Loucy (cell line): Measurements from ENCODE around the gene KCTD13.

Source experiments
- H2AFZ ChIP-seq: fragments of 200-600 bp; sonication (generic); 2 replicates; pipeline ENCODE4 v1.6.0; 2016; ENCODE audit warnings: antibody characterized with exemption, mild to moderate bottlenecking, low read length, moderate library complexity
- H3F3A ChIP-seq: fragments of 200-600 bp; 2 replicates; pipeline ENCODE4 v1.6.0; 2016; ENCODE audit warnings: antibody characterized with exemption, low read depth, mild to moderate bottlenecking
- H3K27me3 ChIP-seq: fragments of 200-600 bp; sonication (generic); 2 replicates; pipeline ENCODE4 v1.6.1; 2014; ENCODE audit warnings: low read length, mild to moderate bottlenecking; ENCODE audit not compliant: insufficient read depth, poor library complexity, severe bottlenecking
- H3K36me3 ChIP-seq: fragments of 200-600 bp; sonication (generic); 2 replicates; pipeline ENCODE4 v1.6.1; 2016; ENCODE audit warnings: low read length; ENCODE audit not compliant: insufficient read depth
- H3K4me1 ChIP-seq: fragments of 200-600 bp; sonication (generic); 2 replicates; pipeline ENCODE4 v1.5.1; 2014; ENCODE audit warnings: low read length, mild to moderate bottlenecking; ENCODE audit not compliant: insufficient read depth, poor library complexity, severe bottlenecking
- H3K4me2 ChIP-seq: fragments of 200-600 bp; sonication (generic); 2 replicates; pipeline ENCODE4 v1.6.0; 2014; ENCODE audit warnings: antibody characterized with exemption, low read length, low read depth, mild to moderate bottlenecking; ENCODE audit not compliant: poor library complexity, severe bottlenecking
- H3K4me3 ChIP-seq: fragments of 200-600 bp; sonication (generic); 2 replicates; pipeline ENCODE4 v1.5.1; 2014; ENCODE audit warnings: low read length, mild to moderate bottlenecking, mixed read lengths; ENCODE audit not compliant: poor library complexity, severe bottlenecking
- H3K79me2 ChIP-seq: fragments of 200-600 bp; sonication (generic); 2 replicates; pipeline ENCODE4 v1.6.1; 2014; ENCODE audit warnings: low read length; ENCODE audit not compliant: insufficient read depth
- H3K9ac ChIP-seq: fragments of 200-600 bp; sonication (generic); 2 replicates; pipeline ENCODE4 v1.6.0; 2014; ENCODE audit warnings: mild to moderate bottlenecking, low read depth, low read length, moderate library complexity; ENCODE audit not compliant: poor library complexity, severe bottlenecking
- H3K9me2 ChIP-seq: fragments of 200-600 bp; sonication (generic); replicated peaks from 2 replicates; pipeline ENCODE4 v1.6.1; 2016; ENCODE audit warnings: low read depth, low read length, mixed read lengths
- H3K9me3 ChIP-seq: fragments of 200-600 bp; sonication (generic); 2 replicates; pipeline ENCODE4 v1.6.1; 2014; ENCODE audit warnings: mild to moderate bottlenecking, antibody characterized with exemption, low read length, low read depth; ENCODE audit not compliant: insufficient read depth
- H4K20me1 ChIP-seq: fragments of 200-600 bp; sonication (generic); 2 replicates; pipeline ENCODE4 v1.6.0; 2014; ENCODE audit warnings: antibody characterized with exemption, low read length, mild to moderate bottlenecking; ENCODE audit not compliant: insufficient read depth, poor library complexity, severe bottlenecking
- EZH2phosphoT487 ChIP-seq: fragments of 200-600 bp; IDR thresholded peaks from 2 replicates; pipeline ENCODE4 v1.6.1; 2018; ENCODE audit warnings: antibody characterized with exemption, mild to moderate bottlenecking, moderate library complexity, borderline replicate concordance
- TF ChIP-seq, protein P1 (sequence below): fragments of 200-600 bp; sonication (generic); conservative IDR thresholded peaks from 2 replicates; pipeline ENCODE4 v1.5.1; 2014; ENCODE audit warnings: mild to moderate bottlenecking, antibody characterized with exemption, low read length

Gene KCTD13

DNA sequence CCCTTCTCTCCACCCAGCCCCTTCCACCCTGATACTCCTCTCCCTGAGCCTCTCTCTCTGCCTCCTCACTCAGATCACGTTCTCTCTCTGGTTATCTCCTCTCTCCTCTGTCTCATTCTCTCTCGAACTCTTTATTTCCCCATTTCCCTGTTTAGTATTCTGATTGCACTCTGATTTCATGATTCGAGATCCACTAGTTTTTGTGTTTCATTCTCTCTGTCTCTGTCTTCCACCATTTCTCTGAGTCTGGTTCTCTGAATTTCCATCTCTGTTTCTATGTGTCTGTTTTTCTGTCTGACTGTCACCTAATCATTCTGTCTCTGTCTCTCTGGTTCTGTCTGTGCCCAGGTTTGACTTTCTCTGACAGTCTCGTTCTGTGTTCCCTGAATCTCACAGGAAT is 28.7 kb downstream of the KCTD13 start:
- Histone ChIP-seq H3K4me1 (peaks cover 13% of the 10 kb centered on the region), H3K36me3 (no peaks in the 10 kb centered on the region), H3K27me3 (no peaks in the 10 kb centered on the region), H3F3A (no peaks in the 10 kb centered on the region), H3K79me2 (no peaks in the 10 kb centered on the region), H3K4me2 (no peak overlapping the region), H4K20me1 (peaks cover 12% of the 10 kb centered on the region), H2AFZ (no peak overlapping the region), H3K4me3 (no peak overlapping the region), H3K9me3 (no peaks in the 10 kb centered on the region), H3K9ac (no peak overlapping the region), H3K9me2 (no peaks in the 10 kb centered on the region)
- TF ChIP-seq, protein P1, sequence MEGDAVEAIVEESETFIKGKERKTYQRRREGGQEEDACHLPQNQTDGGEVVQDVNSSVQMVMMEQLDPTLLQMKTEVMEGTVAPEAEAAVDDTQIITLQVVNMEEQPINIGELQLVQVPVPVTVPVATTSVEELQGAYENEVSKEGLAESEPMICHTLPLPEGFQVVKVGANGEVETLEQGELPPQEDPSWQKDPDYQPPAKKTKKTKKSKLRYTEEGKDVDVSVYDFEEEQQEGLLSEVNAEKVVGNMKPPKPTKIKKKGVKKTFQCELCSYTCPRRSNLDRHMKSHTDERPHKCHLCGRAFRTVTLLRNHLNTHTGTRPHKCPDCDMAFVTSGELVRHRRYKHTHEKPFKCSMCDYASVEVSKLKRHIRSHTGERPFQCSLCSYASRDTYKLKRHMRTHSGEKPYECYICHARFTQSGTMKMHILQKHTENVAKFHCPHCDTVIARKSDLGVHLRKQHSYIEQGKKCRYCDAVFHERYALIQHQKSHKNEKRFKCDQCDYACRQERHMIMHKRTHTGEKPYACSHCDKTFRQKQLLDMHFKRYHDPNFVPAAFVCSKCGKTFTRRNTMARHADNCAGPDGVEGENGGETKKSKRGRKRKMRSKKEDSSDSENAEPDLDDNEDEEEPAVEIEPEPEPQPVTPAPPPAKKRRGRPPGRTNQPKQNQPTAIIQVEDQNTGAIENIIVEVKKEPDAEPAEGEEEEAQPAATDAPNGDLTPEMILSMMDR, result no peak

DNA sequence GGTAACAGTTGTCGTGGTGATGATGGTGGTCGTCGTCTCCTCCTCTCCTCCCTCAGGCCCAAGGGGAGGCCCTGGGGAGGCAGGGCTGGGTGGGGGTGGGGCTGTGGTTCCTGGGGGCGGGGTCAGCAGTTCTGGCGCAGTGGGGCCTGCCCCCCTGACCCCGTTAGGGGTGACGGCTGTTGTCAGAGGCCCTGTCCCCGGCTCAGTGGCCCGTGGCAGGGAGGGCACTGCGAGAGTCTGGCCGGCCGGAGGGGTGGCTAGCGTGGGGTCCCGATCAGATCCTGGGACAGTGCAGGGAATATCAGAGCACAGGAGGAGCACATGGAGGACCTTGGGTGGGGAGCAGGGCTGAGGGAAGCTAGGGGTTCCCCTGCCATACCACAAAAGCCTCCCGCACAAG is 29.2 kb downstream of the KCTD13 start:
- H3K9me3 ChIP-seq, result no peaks in the 10 kb centered on the region
- no peak overlapping the region for H2AFZ ChIP-seq
- H3K36me3 ChIP-seq, result no peaks in the 10 kb centered on the region

DNA sequence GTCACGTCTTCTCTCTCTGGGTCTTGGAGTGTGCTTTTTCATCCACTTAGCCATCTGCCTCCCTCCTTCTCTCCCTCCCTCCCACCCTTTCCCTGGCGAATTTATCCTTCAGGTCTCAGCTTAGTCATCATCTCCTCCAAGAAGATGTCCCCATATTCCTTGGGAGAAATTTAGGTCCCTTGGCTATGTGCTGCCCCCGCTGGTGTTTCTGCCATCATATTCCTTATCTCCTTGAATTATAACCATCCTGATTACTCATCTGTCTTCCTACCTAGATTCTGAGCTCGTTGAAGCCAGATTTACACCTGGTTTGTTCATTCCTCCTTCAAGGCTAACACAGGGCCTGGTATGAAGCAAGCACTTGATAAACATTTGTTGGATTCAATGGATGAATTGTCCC is 31.7 kb downstream of the KCTD13 start:
- Histone ChIP-seq H3K4me2 (no peak overlapping the region), H4K20me1 (peaks cover 3% of the 10 kb centered on the region), H3K4me3 (no peak overlapping the region), H3K9me3 (no peaks in the 10 kb centered on the region), H3K9ac (no peak overlapping the region), H2AFZ (no peak overlapping the region), H3F3A (no peaks in the 10 kb centered on the region), H3K4me1 (peaks cover 5% of the 10 kb centered on the region), H3K36me3 (no peaks in the 10 kb centered on the region), H3K27me3 (no peaks in the 10 kb centered on the region), H3K79me2 (no peaks in the 10 kb centered on the region), H3K9me2 (no peaks in the 10 kb centered on the region)
- TF ChIP-seq, protein P1, result no peak
- TF ChIP-seq EZH2phosphoT487, result no peak

More for the DNA sequence above, 29.2 kb downstream of the KCTD13 start:
- Histone ChIP-seq H3K27me3 (no peaks in the 10 kb centered on the region), H3K79me2 (no peaks in the 10 kb centered on the region), H3K9ac (no peak overlapping the region), H3K4me2 (no peak overlapping the region), H3K4me1 (peaks cover 13% of the 10 kb centered on the region), H4K20me1 (peaks cover 12% of the 10 kb centered on the region), H3K9me2 (no peaks in the 10 kb centered on the region), H3F3A (no peaks in the 10 kb centered on the region), H3K4me3 (no peak overlapping the region)
- TF ChIP-seq EZH2phosphoT487, result no peak
- TF ChIP-seq, protein P1, result no peak
